ENCODE data around the gene RNPC3. TPM values are rescaled to one million over a fixed set of nuclear protein-coding genes. Genes with fewer than 3 reads are reported as not detected.
A peak's percentile ranks its signal among the peaks of the same experiment; 100 is the strongest.

RNPC3 gene
- total RNA-seq: 52.1 TPM

DNA sequence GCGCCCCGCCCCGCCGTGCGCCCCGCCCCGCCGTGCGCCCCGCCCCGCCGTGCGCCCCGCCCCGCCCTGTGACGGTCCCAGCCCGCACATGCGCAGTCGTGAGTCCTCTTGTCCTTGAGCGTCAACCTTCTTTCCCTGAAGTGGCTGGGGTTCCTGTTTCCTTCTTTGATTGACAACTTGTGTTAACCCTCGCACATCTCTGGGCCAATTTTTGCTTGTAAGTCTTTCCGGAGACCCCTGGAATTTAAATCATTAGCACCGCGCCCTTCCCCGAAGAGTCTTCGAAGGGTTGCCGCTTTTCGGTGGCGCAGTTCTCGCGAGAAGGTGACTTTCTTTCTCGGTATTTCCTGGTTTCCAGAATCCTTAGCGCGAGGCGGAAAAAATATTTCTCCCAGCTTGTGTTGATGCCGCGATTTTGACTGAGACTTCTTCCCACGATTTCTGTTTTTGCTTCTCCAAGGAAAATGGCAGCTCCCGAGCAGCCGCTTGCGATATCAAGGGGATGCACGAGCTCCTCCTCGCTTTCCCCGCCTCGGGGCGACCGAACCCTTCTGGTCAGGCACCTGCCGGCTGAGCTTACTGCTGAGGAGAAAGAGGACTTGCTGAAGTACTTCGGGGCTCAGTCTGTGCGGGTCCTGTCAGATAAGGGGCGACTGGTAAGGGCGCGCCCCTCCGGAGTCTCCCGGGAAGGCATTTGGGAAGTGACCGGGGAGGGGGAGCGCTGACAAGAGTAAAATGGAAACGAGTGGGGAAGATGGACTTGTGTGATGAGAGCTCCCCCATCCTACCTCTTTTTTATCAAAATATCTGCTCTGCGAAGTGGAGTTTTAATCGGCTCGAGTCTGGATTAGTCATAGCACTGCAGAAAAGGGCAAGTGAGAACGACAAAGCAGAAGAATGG, at the start of gene RNPC3:
RNPC3 (plus strand) TSS at position 93 of the 901 bp plus-strand sequence; CDS start at position 465, 372 bp downstream.
- peak; percentile 96 for ATAC-seq
- DNase-seq (ENCODE audit: low spot score): peak; percentile 93
- intact Hi-C loops (cut with DNase I): no loop called here

DNA sequence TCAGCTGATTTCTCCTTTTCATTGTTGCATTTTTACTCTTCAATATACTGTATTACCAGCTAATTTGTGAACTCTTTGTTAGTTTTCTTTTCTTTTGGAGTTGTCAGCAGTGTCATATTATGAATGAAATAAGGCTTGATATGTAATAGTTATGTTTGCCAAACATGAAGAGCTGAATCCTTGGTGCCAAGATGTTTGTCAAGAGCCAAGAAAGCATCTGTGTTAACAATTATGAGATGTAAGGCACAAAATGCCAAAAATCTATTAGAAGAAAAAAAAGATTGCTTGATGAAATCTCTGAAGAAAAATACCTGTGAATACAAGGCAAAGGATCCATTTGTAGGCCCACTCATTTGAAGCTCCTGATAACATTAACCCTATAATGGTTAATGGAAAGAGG, 48.4 kb upstream of the RNPC3 start:
- DNase-seq (ENCODE audit: low spot score) (no peak), ATAC-seq (no peak)
- intact Hi-C loops (cut with DNase I): no loop called here

- intact Hi-C loops (cut with DNase I): no loop called here
- ATAC-seq: no peak
- no peak for DNase-seq (ENCODE audit: low spot score)
These were observed 35.6 kb upstream of the RNPC3 start for GRCh38 chr1:103489935-103490334.

DNA sequence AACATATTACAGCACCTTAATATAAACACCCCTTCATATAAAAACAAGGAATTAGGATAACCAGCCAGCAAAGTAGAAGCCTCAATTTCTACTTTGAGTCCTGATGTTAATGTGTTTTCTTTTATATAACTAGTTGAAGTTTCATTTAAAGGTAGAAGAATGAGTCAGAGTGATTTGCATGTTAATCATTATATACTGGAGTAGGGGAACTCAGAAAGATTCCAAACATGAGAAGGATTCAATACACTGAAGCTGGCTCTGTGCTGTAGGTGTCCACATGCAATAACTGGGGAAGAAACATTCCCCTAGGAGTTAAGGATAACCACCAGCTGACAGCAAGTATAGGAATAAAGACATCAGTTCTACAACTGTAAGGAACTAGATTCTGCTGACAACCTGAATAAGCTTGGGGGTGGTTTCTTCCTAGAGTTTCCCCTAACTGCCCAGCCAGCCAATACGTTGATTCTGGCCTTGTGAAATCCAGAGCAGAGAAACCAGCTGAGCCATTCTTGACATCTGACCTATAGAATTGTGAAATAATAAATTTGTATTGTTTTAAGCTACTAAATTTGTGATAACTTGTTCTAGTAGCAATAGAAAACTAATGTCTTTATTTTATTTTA, 33.4 kb upstream of the RNPC3 start:
- DNase-seq (ENCODE audit: low spot score) (no peak), ATAC-seq (no peak)
- intact Hi-C loops (cut with DNase I): no loop called here

DNA sequence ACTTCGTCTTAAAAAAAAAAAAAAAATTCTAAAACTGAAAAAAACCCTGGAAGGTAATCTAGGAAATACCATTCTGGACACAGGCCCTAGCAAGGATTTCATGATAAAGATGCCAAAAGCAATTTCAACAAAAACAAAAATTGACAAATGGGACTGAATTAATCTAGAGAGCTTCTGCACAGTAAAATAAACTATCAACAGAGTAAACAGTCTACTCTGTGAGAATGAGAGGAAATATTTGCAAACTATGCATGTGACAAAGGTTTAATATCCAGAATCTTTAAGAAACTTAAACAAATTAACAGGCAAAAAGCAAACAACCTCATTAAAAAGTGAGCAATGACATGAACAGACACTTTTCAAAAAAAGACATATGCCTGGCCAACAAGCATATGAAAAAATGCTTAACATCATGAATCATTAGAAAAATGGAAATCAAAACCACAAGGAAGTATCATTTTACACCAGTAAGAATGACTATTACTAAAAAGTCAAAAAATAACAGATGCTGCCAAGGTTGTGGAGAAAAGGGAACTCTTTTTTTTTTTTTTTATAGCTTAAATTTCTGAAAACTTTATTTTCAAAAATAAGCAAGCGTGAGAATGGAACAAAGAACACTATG, 29.4 kb upstream of the RNPC3 start:
- ATAC-seq (no peak), DNase-seq (ENCODE audit: low spot score) (no peak)
- intact Hi-C loops (cut with DNase I): no loop called here

DNA sequence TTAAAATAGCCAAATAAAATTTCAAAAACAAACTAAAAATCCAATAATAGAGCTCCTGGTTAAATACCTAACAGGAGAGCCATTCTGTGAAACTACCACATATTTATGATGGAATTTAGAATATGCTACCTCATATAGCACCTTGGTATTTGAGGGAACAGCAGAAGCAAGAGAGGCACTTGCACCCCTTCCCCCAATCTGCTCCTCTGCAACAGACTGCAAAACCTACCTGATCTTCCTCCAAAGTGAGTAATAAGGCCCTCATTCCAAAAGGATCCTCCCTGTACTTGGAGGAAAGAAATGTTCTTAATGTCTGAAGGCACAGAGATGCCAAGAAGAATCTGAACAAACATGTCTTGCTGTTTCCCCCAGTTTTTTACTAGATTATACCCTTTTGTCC, 28.1 kb upstream of the RNPC3 start:
- no peak for DNase-seq (ENCODE audit: low spot score)
- intact Hi-C loops (cut with DNase I): no loop called here
- no peak for ATAC-seq

- ATAC-seq: no peak
- intact Hi-C loops (cut with DNase I): no loop called here
These were observed 16.2 kb upstream of the RNPC3 start for GRCh38 chr1:103509250-103509649.

DNA sequence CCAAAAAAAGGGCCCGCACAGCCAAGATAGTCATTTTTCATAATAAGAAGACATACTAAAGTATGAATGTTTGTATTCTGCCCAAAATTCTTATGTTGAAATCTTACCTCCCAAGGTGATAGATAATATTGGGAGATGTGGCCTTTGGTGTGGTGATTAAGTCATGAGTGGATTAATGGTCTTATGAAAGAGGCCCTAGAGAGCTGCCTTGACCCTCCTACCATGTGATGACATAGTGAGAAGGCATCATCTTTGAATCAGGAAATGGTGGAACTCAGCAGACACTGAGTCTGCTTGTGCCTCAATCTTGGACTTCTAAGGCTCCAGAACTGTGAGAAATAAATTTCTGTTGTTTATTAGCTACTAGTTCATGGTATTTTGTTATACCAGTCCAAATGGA, 11.8 kb upstream of the RNPC3 start:
- no peak for DNase-seq (ENCODE audit: low spot score)
- intact Hi-C loops (cut with DNase I): no loop called here
- peak; percentile 86 for ATAC-seq

More at GRCh38 chr1:103509250-103509649, 16.2 kb upstream of the RNPC3 start:
- no peak for DNase-seq (ENCODE audit: low spot score)

GRCh38 chr1:103514920-103515503, 10.5 kb upstream of the RNPC3 start:
- DNase-seq (ENCODE audit: low spot score) (no peak), ATAC-seq (peak; percentile 65)
- intact Hi-C loops (cut with DNase I): no loop called here

DNA sequence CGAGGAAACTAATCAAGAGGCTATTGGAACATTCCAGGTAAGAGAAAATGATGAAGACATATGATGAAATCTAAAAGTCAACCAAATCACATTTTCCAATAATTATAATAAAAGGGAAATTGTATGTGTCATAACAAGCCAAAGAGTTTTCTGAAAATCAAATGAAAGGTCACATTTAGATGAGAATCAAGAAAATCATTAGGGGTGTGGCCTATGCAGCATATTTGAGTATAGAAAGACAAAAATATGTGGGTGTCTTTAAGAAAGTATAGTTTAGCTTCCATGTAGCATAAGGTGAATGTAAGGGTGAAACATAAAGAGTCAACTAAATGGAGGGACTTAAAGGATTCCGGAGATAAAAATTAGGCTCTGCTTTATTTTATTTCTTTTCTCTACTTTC, 9.2 kb upstream of the RNPC3 start:
- intact Hi-C loops (cut with DNase I): no loop called here
- ATAC-seq (no peak), DNase-seq (ENCODE audit: low spot score) (no peak)

DNA sequence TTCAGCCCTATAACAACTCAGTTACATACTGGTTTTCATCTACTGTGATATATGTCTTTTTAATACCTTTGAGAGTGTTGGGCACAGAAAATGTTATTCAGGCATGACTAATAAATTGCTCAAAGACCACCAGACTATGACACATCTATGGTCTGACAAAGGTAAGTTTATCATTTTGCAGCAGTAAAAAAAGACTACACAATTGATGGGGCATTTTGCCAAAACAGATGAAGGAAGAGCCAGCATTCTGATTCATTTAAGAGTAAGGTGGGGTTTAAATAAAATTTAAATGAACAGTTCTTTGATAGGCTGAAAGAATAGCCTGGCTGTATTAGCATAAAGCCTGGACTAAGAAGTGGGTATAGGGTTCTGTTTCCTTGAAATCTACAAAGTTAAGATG, 8.8 kb upstream of the RNPC3 start:
- ATAC-seq (no peak), DNase-seq (ENCODE audit: low spot score) (no peak)
- intact Hi-C loops (cut with DNase I): no loop called here

DNA sequence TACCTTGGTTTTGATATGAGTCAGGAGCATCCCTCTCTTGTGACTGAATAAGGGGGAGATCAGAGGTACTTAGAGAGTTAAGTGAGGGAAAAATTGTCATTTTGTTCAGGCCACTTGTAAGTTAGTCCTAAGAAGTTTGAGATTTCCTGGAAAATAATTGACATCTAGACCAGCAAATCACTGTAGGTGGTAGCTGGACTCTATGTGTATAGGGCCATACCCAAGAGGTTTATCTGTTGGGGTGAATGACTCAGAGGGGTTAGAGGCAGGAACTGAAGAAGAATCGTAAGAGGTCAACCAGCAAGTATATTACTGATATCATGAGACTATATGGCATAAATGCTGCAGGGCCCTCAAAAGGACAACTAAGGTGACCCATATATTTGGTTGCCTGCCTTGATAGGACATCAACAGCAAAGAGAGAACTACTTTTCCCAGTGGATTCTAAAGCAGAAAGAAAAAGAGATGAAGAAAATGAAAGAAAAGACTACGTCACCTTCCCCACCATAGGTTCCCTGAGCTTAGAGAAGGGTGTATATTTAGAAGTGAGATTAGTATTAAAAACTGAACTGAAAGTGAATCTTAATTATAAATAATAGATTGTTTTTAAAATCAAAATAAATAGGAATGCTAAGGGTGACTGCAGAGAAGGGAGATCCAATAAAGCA, 8.0 kb upstream of the RNPC3 start:
- no peak for DNase-seq (ENCODE audit: low spot score)
- ATAC-seq: no peak
- intact Hi-C loops (cut with DNase I): no loop called here

DNA sequence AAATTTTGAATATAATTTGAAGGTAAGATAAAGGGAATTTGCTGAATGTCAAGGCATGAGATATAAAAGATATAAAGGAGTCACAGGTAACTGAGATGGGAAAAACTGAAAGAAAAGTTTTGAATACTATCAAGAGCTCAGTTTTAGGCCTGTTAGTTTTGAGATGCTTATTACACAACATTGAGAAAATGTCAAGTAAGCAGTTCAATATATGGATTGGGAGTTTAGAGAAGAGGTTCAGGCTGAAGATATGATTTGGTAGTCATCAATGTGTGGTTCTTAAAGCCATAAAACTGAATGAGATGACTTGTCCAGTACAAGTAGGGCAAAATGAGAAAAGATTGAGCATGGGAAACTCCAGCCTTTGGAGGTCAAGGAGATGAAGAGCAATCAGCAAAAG, 4.7 kb upstream of the RNPC3 start:
- intact Hi-C loops (cut with DNase I): no loop called here
- DNase-seq (ENCODE audit: low spot score) (no peak), ATAC-seq (no peak)

GRCh38 chr1:103523346-103523745, 2.2 kb upstream of the RNPC3 start:
- ATAC-seq: no peak
- DNase-seq (ENCODE audit: low spot score): no peak
- intact Hi-C loops (cut with DNase I): no loop called here

DNA sequence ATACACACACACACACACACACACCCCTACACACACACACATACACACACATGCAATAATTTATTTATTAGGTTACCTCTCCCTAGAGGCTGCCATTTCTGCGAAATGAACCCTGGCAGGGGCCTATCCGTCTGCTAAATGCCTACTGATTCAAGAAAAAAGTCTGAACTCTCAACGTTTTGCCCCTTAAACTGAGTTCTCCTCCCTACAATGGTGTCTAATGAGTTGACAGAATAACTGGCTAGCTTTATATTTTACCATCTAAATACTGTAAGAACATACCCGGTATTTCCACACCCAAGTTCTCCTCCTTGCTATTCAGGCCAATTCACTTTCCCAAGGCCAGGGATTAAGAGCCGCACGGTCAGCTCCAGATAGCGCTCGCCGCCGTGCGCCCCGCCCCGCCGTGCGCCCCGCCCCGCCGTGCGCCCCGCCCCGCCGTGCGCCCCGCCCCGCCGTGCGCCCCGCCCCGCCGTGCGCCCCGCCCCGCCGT, 339 bp upstream of the RNPC3 start:
- intact Hi-C loops (cut with DNase I): no loop called here
- peak; percentile 84 for ATAC-seq
- DNase-seq (ENCODE audit: low spot score): no peak

DNA sequence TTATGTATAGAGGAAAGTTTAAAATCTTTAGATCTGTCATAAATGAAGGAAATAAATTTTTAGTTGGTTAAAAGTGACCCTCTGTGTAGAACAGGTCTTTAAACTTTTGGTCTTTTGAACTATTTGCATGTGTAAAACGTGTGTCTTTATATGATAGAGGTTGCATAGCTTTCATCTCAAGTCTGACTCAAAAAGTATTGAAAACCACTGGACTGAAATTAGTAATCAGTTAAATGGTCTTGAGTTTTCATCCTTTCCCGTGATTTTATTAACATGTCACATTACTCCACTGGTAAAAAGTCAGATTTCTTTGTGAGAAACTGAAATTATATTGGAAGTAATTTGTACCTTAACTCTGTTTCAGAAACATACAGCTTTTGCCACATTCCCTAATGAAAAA, 1.8 kb downstream of the RNPC3 start:
- ATAC-seq: no peak
- intact Hi-C loops (cut with DNase I): no loop called here

GRCh38 chr1:103529746-103530145, 4.2 kb downstream of the RNPC3 start:
- intact Hi-C loops (cut with DNase I): no loop called here
- no peak for DNase-seq (ENCODE audit: low spot score)
- ATAC-seq: no peak

More for the DNA sequence above, 1.8 kb downstream of the RNPC3 start:
- no peak for DNase-seq (ENCODE audit: low spot score)

GRCh38 chr1:103538226-103538625, 12.7 kb downstream of the RNPC3 start:
- DNase-seq (ENCODE audit: low spot score) (no peak), ATAC-seq (no peak)
- intact Hi-C loops (cut with DNase I): no loop called here

DNA sequence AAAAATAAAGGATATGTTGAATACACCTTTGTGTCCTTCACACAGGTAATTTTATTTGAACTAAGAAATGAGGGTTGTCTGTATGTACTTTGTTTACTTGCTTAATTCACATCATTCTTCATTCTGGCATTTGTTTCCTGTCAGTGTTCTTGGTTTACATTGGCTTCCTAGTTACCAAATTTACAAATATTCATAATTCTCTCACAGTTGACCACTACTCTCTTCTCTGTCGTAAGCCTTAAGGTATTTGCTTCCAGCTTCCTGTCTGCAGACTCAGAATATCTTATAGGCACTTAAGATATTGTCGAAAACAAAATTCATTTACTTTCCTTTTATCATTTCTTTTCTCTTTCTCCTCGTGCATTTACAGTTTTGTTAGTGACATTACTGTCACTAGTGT, 15.9 kb downstream of the RNPC3 start:
- ATAC-seq: no peak
- intact Hi-C loops (cut with DNase I): no loop called here
- no peak for DNase-seq (ENCODE audit: low spot score)

Data from sciatic nerve (tissue), 2 donors.